Pons (tissue), 1 donor: ENCODE measurements around the gene ARHGEF33.

ENCODE experiments used
- DNase-seq: peaks from one replicate; pipeline ENCODE4 v3.0.0-alpha.2; 2016; ENCODE audit warnings: low spot score

Gene ARHGEF33

GRCh38 chr2:38959938-38960608 lies 70.4 kb downstream of the ARHGEF33 start:
- peak; percentile 46 for DNase-seq

GRCh38 chr2:38960609-38961320 lies 71.1 kb downstream of the ARHGEF33 start:
- no peak for DNase-seq

GRCh38 chr2:38966006-38966405 lies 76.3 kb downstream of the ARHGEF33 start:
- DNase-seq: no peak

- DNase-seq: no peak
These were observed 77.0 kb downstream of the ARHGEF33 start for GRCh38 chr2:38966678-38967077.

- DNase-seq: no peak
These were observed 78.3 kb downstream of the ARHGEF33 start for GRCh38 chr2:38968021-38968420.

- no peak for DNase-seq
These were observed 81.7 kb downstream of the ARHGEF33 start for GRCh38 chr2:38971377-38971776.

GRCh38 chr2:38973266-38973665 lies 83.6 kb downstream of the ARHGEF33 start:
- DNase-seq: no peak

- no peak for DNase-seq
These were observed 85.4 kb downstream of the ARHGEF33 start for GRCh38 chr2:38975042-38975441.

- DNase-seq: no peak
These were observed 87.4 kb downstream of the ARHGEF33 start for GRCh38 chr2:38977047-38977446.

GRCh38 chr2:38978296-38978903 lies 88.7 kb downstream of the ARHGEF33 start:
- peak; percentile 45 for DNase-seq

- DNase-seq: no peak
These were observed 89.2 kb downstream of the ARHGEF33 start for GRCh38 chr2:38978908-38979307.

- DNase-seq: no peak
These were observed 91.5 kb downstream of the ARHGEF33 start for GRCh38 chr2:38981003-38981669.

- no peak for DNase-seq
These were observed 92.1 kb downstream of the ARHGEF33 start for GRCh38 chr2:38981670-38982357.

GRCh38 chr2:38982498-38982897 lies 92.8 kb downstream of the ARHGEF33 start:
- DNase-seq: no peak

- no peak for DNase-seq
These were observed 99.0 kb downstream of the ARHGEF33 start for GRCh38 chr2:38988716-38989115.

- peak; percentile 57 for DNase-seq
These were observed 102.2 kb downstream of the ARHGEF33 start for GRCh38 chr2:38991899-38992298.

GRCh38 chr2:38997781-38998180 lies 108.1 kb downstream of the ARHGEF33 start:
- DNase-seq: no peak

- no peak for DNase-seq
These were observed 110.9 kb downstream of the ARHGEF33 start for GRCh38 chr2:39000552-39000951.

GRCh38 chr2:39007875-39008504 lies 118.3 kb downstream of the ARHGEF33 start:
- no peak for DNase-seq

GRCh38 chr2:39008665-39009064 lies 119.0 kb downstream of the ARHGEF33 start:
- DNase-seq: no peak

- no peak for DNase-seq
These were observed 124.2 kb downstream of the ARHGEF33 start for GRCh38 chr2:39013871-39014270.

- DNase-seq: no peak
These were observed 125.7 kb downstream of the ARHGEF33 start for GRCh38 chr2:39015424-39015823.
